ENCODE results near the gene LRFN3. TPM values are rescaled to one million over a fixed set of nuclear protein-coding genes. Genes with fewer than 3 reads are reported as not detected.

The LRFN3 gene
- total RNA-seq, 1 experiment from 2014 or later: 20.6 TPM

- CTCF ChIA-PET: interaction anchor here (1.0 to 1.1 kb wide), 3 partner anchors 55 to 191 kb away, joined by 3 to 6 read pairs (median 3); no protein-coding TSS in a partner anchor
- TF ChIP-seq NR2C2 (CRISPR knock-in tag; IDR thresholded peaks at IDR 0.05) (no peak), RELA (CRISPR knock-in tag; IDR thresholded peaks at IDR 0.05; ENCODE audit: borderline replicate concordance) (no peak), GTF2I (CRISPR knock-in tag; conservative IDR thresholded peaks at IDR 0.05) (no peak), NR1H2 (CRISPR knock-in tag; IDR thresholded peaks at IDR 0.05) (no peak), SOX15 (CRISPR knock-in tag; IDR thresholded peaks at IDR 0.05) (no peak)
- TF ChIP-seq, protein P1, sequence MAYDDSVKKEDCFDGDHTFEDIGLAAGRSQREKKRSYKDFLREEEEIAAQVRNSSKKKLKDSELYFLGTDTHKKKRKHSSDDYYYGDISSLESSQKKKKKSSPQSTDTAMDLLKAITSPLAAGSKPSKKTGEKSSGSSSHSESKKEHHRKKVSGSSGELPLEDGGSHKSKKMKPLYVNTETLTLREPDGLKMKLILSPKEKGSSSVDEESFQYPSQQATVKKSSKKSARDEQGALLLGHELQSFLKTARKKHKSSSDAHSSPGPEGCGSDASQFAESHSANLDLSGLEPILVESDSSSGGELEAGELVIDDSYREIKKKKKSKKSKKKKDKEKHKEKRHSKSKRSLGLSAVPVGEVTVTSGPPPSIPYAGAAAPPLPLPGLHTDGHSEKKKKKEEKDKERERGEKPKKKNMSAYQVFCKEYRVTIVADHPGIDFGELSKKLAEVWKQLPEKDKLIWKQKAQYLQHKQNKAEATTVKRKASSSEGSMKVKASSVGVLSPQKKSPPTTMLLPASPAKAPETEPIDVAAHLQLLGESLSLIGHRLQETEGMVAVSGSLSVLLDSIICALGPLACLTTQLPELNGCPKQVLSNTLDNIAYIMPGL (CRISPR knock-in tag; IDR thresholded peaks at IDR 0.05): no peak
- POLR2A ChIA-PET: interaction anchor here (0.6 kb wide), 1 partner anchor 174 kb away, joined by 4 read pairs; no protein-coding TSS in a partner anchor
- Mint-ChIP-seq H3K9me3 (no peaks in the 10 kb centered on the region), H3K4me1 (peaks cover 24% of the 10 kb centered on the region), H3K4me3 (peak overlapping the region; percentile 70), H3K27ac (no peak overlapping the region; the same call in 1 of the 2 replicates), H3K36me3 (peaks cover 10% of the 10 kb centered on the region), H3K27me3 (ENCODE audit: low read depth) (no peaks in the 10 kb centered on the region)
- ATAC-seq: no peak
- DNase-seq (ENCODE audit: low spot score): no peak
Measured at GRCh38 chr19:35938282-35939224, 2.4 kb downstream of the LRFN3 start.

GRCh38 chr19:35939307-35940077 lies 3.3 kb downstream of the LRFN3 start:
- Mint-ChIP-seq H3K27me3 (ENCODE audit: low read depth) (no peaks in the 10 kb centered on the region), H3K27ac (no peak overlapping the region), H3K9me3 (no peaks in the 10 kb centered on the region), H3K4me3 (no peak overlapping the region), H3K4me1 (peaks cover 24% of the 10 kb centered on the region), H3K36me3 (peaks cover 14% of the 10 kb centered on the region)
- ATAC-seq (no peak), DNase-seq (ENCODE audit: low spot score) (no peak)
- CTCF ChIA-PET: interaction anchor here (1.0 to 1.1 kb wide), 3 partner anchors 55 to 192 kb away, joined by 3 to 6 read pairs (median 3); no protein-coding TSS in a partner anchor
- POLR2A ChIA-PET: no interaction called here
- TF ChIP-seq E2F4 (CRISPR knock-in tag; IDR thresholded peaks at IDR 0.05; ENCODE audit: borderline replicate concordance, low read depth) (no peak), MAX (CRISPR knock-in tag; IDR thresholded peaks at IDR 0.05) (no peak), ATF6 (CRISPR knock-in tag; IDR thresholded peaks at IDR 0.05) (no peak), E2F1 (CRISPR knock-in tag; IDR thresholded peaks at IDR 0.05) (no peak), PRRX2 (CRISPR knock-in tag; IDR thresholded peaks at IDR 0.05) (no peak), ZNF138 (CRISPR knock-in tag; conservative IDR thresholded peaks at IDR 0.05) (no peak), JUN (CRISPR knock-in tag; IDR thresholded peaks at IDR 0.05) (no peak), ZNF532 (CRISPR knock-in tag; IDR thresholded peaks at IDR 0.05; ENCODE audit: borderline replicate concordance) (no peak), GTF2I (CRISPR knock-in tag; conservative IDR thresholded peaks at IDR 0.05) (no peak)
- TF ChIP-seq, protein P2, sequence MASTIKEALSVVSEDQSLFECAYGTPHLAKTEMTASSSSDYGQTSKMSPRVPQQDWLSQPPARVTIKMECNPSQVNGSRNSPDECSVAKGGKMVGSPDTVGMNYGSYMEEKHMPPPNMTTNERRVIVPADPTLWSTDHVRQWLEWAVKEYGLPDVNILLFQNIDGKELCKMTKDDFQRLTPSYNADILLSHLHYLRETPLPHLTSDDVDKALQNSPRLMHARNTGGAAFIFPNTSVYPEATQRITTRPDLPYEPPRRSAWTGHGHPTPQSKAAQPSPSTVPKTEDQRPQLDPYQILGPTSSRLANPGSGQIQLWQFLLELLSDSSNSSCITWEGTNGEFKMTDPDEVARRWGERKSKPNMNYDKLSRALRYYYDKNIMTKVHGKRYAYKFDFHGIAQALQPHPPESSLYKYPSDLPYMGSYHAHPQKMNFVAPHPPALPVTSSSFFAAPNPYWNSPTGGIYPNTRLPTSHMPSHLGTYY (CRISPR knock-in tag; IDR thresholded peaks at IDR 0.05): no peak
- TF ChIP-seq, protein P3, sequence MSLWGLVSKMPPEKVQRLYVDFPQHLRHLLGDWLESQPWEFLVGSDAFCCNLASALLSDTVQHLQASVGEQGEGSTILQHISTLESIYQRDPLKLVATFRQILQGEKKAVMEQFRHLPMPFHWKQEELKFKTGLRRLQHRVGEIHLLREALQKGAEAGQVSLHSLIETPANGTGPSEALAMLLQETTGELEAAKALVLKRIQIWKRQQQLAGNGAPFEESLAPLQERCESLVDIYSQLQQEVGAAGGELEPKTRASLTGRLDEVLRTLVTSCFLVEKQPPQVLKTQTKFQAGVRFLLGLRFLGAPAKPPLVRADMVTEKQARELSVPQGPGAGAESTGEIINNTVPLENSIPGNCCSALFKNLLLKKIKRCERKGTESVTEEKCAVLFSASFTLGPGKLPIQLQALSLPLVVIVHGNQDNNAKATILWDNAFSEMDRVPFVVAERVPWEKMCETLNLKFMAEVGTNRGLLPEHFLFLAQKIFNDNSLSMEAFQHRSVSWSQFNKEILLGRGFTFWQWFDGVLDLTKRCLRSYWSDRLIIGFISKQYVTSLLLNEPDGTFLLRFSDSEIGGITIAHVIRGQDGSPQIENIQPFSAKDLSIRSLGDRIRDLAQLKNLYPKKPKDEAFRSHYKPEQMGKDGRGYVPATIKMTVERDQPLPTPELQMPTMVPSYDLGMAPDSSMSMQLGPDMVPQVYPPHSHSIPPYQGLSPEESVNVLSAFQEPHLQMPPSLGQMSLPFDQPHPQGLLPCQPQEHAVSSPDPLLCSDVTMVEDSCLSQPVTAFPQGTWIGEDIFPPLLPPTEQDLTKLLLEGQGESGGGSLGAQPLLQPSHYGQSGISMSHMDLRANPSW (CRISPR knock-in tag; conservative IDR thresholded peaks at IDR 0.05; ENCODE audit: low read depth): no peak

All from WTC11 (cell line).